Measurements from ENCODE around the gene JAZF1. TPM values are rescaled to one million over a fixed set of nuclear protein-coding genes. Genes with fewer than 3 reads are reported as not detected.

Gene JAZF1
- total RNA-seq, 1 experiment from 2014 or later: 9.1 TPM

- H3K27me3 Mint-ChIP-seq (ENCODE audit: low read depth): no peaks in the 10 kb centered on the region; the same call in 1 of the 2 replicates
- H2AK5ac ChIP-seq (ENCODE audit: insufficient read length, low read length): no peak overlapping the region
- H3K23ac ChIP-seq (ENCODE audit: insufficient read length, low read depth, low read length): no peak overlapping the region
- H3K4me1 ChIP-seq (ENCODE audit: insufficient read depth, low read length): no peaks in the 10 kb centered on the region; the same call in 1 of the 2 replicates
- no peak overlapping the region for H3K4me3 Mint-ChIP-seq
- no peaks in the 10 kb centered on the region for H3K9me3 ChIP-seq (ENCODE audit: control insufficient read depth, low read depth, low read length)
- no peaks in the 10 kb centered on the region for H3K23me2 ChIP-seq (ENCODE audit: insufficient read length, low read depth, low read length, poor library complexity, severe bottlenecking)
- H2BK12ac ChIP-seq (ENCODE audit: insufficient read length, low read depth, low read length): no peak overlapping the region
- H2BK20ac ChIP-seq (ENCODE audit: low read depth, low read length, poor library complexity, severe bottlenecking): no peak overlapping the region
- H3K79me2 ChIP-seq (ENCODE audit: insufficient read depth, low read length): no peaks in the 10 kb centered on the region
- H3K27me3 ChIP-seq (ENCODE audit: insufficient read depth, low read length): no peaks in the 10 kb centered on the region; the same call in 1 of the 2 replicates
- no peak overlapping the region for H3K18ac ChIP-seq (ENCODE audit: insufficient read length, low read depth, low read length)
- H3K36me3 Mint-ChIP-seq (ENCODE audit: insufficient read depth in 1 of 3, low read depth in 3 of 3): peaks cover 0 to 3% (median 0%) of the 10 kb centered on the region in 3 experiments; a peak in 1 of 7 replicates
- no peak for TF ChIP-seq CTCF (conservative IDR thresholded peaks at IDR 0.05)
- no peak overlapping the region for H2BK15ac ChIP-seq (ENCODE audit: low read depth, low read length)
- H3K9ac ChIP-seq (ENCODE audit: extremely low read depth, insufficient read length, low read length): no peak overlapping the region
- no peaks in the 10 kb centered on the region for H4K20me1 ChIP-seq (ENCODE audit: control insufficient read depth, insufficient read depth, insufficient read length)
- no peak for DNase-seq
- no peak overlapping the region for H4K8ac ChIP-seq (replicated peaks; ENCODE audit: insufficient read length, low read depth, low read length)
- no peak overlapping the region for H2AFZ ChIP-seq (ENCODE audit: low read length)
- no peak overlapping the region for H2BK120ac ChIP-seq (ENCODE audit: low read depth, low read length, poor library complexity, severe bottlenecking)
- no peak overlapping the region for H2BK5ac ChIP-seq (ENCODE audit: insufficient read length, low read length)
- no peak overlapping the region for H3T11ph ChIP-seq (ENCODE audit: low read length)
- no peak overlapping the region for H3K4me2 ChIP-seq (ENCODE audit: insufficient read depth, insufficient read length, low read length)
- 100% methylated on average over 2 of the region's 4 CpGs for WGBS (ENCODE audit: extremely low coverage, insufficient read length, low lambda C conversion rate)
- no peak overlapping the region for H4K5ac ChIP-seq (ENCODE audit: insufficient read length, low read depth, low read length)
- H3K27ac Mint-ChIP-seq: peak overlapping the region in 1 of 3 experiments; percentile 6; a peak in 3 of 7 replicates
- H3K4ac ChIP-seq (ENCODE audit: low read depth, low read length): no peak overlapping the region
- no peak overlapping the region for H4K91ac ChIP-seq (ENCODE audit: insufficient read length, low read depth, low read length)
- H3K14ac ChIP-seq (ENCODE audit: insufficient read depth, low read length): no peak overlapping the region
- H3K56ac ChIP-seq (ENCODE audit: insufficient read length, low read depth, low read length): no peak overlapping the region
- H3K79me1 ChIP-seq (ENCODE audit: insufficient read depth, low read depth, low read length, poor library complexity, severe bottlenecking): no peaks in the 10 kb centered on the region
- H3K27ac ChIP-seq (ENCODE audit: insufficient read length, low read depth, low read length): no peak overlapping the region
- H3K9me3 Mint-ChIP-seq: no peaks in the 10 kb centered on the region
- peaks cover 21 to 22% of the 10 kb centered on the region in 2 experiments for H3K4me1 Mint-ChIP-seq
Observed at GRCh38 chr7:28195910-28196620, 15.5 kb upstream of the JAZF1 start.
